Measurements from ENCODE around the gene HMGB4. TPM values are rescaled to one million over a fixed set of nuclear protein-coding genes. Genes with fewer than 3 reads are reported as not detected.

Gene HMGB4
- total and polyA plus RNA-seq, 2 of the 4 experiments (the other 2 are of a cell fraction) = not detected

- POLR2A ChIA-PET (ENCODE audit: unreplicated experiment) = no interaction called here
These were observed 17.0 kb upstream of the HMGB4 start for GRCh38 chr1:33846861-33847260.

More at GRCh38 chr1:33846861-33847260, 17.0 kb upstream of the HMGB4 start:
- Histone ChIP-seq H3K9me3 (ENCODE audit: control insufficient read depth, insufficient read depth, low read length) (peaks cover 19% of the 10 kb centered on the region), H4K8ac (ENCODE audit: low read depth in 2 of 2, low read length in 2 of 2) (no peak overlapping the region), H3K4me3 (ENCODE audit: insufficient read depth, low read depth, low read length) (no peak overlapping the region), H4K91ac (ENCODE audit: insufficient read depth, low read depth, low read length) (no peak overlapping the region), H3K56ac (ENCODE audit: extremely low read depth, insufficient read depth, low read length) (no peak overlapping the region), H3K27ac (ENCODE audit: insufficient read depth, low read length) (no peak overlapping the region), H3K4ac (ENCODE audit: low read depth, low read length) (no peak overlapping the region), H2AK5ac (ENCODE audit: low read depth, low read length) (no peak overlapping the region), H2BK20ac (ENCODE audit: low read depth, low read length) (no peak overlapping the region), H3K9me1 (ENCODE audit: insufficient read depth, low read length) (no peaks in the 10 kb centered on the region), H2BK120ac (ENCODE audit: low read depth, low read length) (no peak overlapping the region), H3K18ac (ENCODE audit: low read depth, low read length) (no peak overlapping the region), H3K4me1 (ENCODE audit: control insufficient read depth, insufficient read depth, low read length) (no peaks in the 10 kb centered on the region), H3K14ac (replicated peaks; ENCODE audit: low read depth, low read length) (no peak overlapping the region), H3K79me1 (ENCODE audit: low read depth in 1 of 2, low read length in 2 of 2) (no peaks in the 10 kb centered on the region), H3K23ac (ENCODE audit: low read depth, low read length) (no peak overlapping the region), H2BK5ac (ENCODE audit: low read depth, low read length, poor library complexity, severe bottlenecking) (no peak overlapping the region), H3K27me3 (ENCODE audit: control insufficient read depth, insufficient read depth, low read length) (no peaks in the 10 kb centered on the region), H4K20me1 (ENCODE audit: insufficient read depth, low read length) (no peaks in the 10 kb centered on the region), H4K5ac (ENCODE audit: low read depth, low read length) (no peak overlapping the region), H2BK15ac (ENCODE audit: low read depth, low read length) (no peak overlapping the region), H3K9ac (ENCODE audit: low read depth, low read length) (no peak overlapping the region), H3K4me2 (ENCODE audit: low read depth, low read length) (no peak overlapping the region), H2AK9ac (replicated peaks; ENCODE audit: low read depth, low read length, poor library complexity) (no peak overlapping the region), H3K36me3 (ENCODE audit: control insufficient read depth, insufficient read depth, low read length) (no peaks in the 10 kb centered on the region), H2AFZ (replicated peaks; ENCODE audit: low read length, poor library complexity) (no peak overlapping the region)
- in situ Hi-C loops (cut with MboI; ENCODE audit: low sequenced_read_pairs) = no loop called here
- WGBS, 2 experiments (ENCODE audit: extremely low coverage in 2 of 2, insufficient read length in 1 of 2) = 0% methylated on average over 1 of the region's 8 CpGs; no CpG with 5 or more reads in 1 of the 2 experiments
- dilution Hi-C loops (cut with HindIII; ENCODE audit: low sequenced_read_pairs, unreplicated experiment) = no loop called here
- no peak for DNase-seq
- intact Hi-C loops (cut with micrococcal nuclease) = no loop called here
- CTCF ChIA-PET = no interaction called here
- BruUV-seq (replicated peaks) = no TSS peak
- TF ChIP-seq MAFK (IDR thresholded peaks at IDR 0.05; ENCODE audit: low read depth, low read length) = no peak
- no peak for TF ChIP-seq CEBPB (IDR thresholded peaks at IDR 0.05; ENCODE audit: low read depth, low read length)
- TF ChIP-seq CHD1 (IDR thresholded peaks at IDR 0.05; ENCODE audit: low read depth, low read length) = no peak
- no peak for TF ChIP-seq NFE2L2 (IDR thresholded peaks at IDR 0.05; ENCODE audit: low read depth, low read length)
- TF ChIP-seq POLR2A (IDR thresholded peaks at IDR 0.05; ENCODE audit: low read depth, low read length) = no peak
- TF ChIP-seq CTCF (conservative IDR thresholded peaks at IDR 0.05; ENCODE audit: low read depth, low read length) = no peak
- TF ChIP-seq ELK1 (IDR thresholded peaks at IDR 0.05; ENCODE audit: borderline replicate concordance, low read depth, low read length) = no peak
- TF ChIP-seq BHLHE40 (IDR thresholded peaks at IDR 0.05; ENCODE audit: low read depth, low read length) = no peak
- no peak for TF ChIP-seq FOS (IDR thresholded peaks at IDR 0.05; ENCODE audit: low read depth, low read length)
- no peak for TF ChIP-seq MXI1 (IDR thresholded peaks at IDR 0.05; ENCODE audit: borderline replicate concordance, low read depth, low read length)
- no peak for TF ChIP-seq RFX5 (IDR thresholded peaks at IDR 0.05; ENCODE audit: low read depth, low read length)
- ATAC-seq (ENCODE audit: low read depth) = no peak
